ENCODE data around the gene GRIK5.
"Not testable (repeated sequence)": the region's sequence is repeated elsewhere in the genome, so short reads cannot be mapped to it uniquely, and the experiment has no call there.

Gene GRIK5

DNA sequence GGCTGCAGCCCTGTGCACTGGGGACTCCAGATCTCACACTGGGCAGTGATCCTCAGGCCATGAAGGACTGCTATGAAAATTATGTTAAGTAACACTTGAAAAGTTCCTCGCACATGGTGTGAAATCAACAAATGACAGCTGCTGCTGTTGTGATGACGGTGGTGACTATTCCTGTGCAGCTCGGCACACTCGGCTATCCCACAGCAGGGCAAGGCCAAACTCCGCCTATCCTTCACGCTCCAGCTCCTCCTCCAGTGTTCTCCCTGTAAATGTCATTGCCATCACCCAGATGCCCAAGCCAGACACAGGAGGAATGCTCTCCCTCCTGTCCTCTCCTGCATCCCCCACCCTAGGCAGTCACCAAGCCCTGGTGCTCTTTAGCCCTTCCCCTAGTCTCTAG lies 31.3 kb downstream of the GRIK5 start:
- TF ChIP-seq, protein P1, sequence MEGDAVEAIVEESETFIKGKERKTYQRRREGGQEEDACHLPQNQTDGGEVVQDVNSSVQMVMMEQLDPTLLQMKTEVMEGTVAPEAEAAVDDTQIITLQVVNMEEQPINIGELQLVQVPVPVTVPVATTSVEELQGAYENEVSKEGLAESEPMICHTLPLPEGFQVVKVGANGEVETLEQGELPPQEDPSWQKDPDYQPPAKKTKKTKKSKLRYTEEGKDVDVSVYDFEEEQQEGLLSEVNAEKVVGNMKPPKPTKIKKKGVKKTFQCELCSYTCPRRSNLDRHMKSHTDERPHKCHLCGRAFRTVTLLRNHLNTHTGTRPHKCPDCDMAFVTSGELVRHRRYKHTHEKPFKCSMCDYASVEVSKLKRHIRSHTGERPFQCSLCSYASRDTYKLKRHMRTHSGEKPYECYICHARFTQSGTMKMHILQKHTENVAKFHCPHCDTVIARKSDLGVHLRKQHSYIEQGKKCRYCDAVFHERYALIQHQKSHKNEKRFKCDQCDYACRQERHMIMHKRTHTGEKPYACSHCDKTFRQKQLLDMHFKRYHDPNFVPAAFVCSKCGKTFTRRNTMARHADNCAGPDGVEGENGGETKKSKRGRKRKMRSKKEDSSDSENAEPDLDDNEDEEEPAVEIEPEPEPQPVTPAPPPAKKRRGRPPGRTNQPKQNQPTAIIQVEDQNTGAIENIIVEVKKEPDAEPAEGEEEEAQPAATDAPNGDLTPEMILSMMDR (IDR thresholded peaks at IDR 0.05; ENCODE audit: low read length, missing control alignments) = no peak
- DNase-seq (ENCODE audit: low read depth) = no peak
- no peak overlapping the region for H3K4me3 ChIP-seq (replicated peaks; ENCODE audit: low read depth, low read length)

DNA sequence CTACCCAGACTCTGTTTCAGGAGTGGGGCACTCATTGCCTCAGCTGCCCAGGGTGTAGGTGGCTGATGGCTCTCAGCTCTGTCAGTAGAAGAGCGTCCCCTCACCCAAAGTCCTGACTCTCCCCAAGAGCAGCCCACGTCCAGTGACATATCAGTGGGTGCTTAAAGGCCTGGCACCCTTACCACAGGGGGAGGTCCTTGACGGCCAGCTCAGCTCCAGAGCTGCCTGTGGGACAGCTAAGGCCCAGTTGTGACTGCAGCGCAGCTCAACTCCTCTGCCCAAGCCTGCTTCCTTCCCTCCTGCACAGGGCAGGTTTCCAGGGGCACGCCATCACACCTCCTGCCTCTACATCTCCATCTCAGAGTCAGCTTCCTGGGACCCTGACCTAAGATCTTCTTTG lies 32.4 kb downstream of the GRIK5 start:
- H3K4me3 ChIP-seq (replicated peaks; ENCODE audit: low read depth, low read length) = no peak overlapping the region
- DNase-seq (ENCODE audit: low read depth) = no peak
- TF ChIP-seq, protein P1 (IDR thresholded peaks at IDR 0.05; ENCODE audit: low read length, missing control alignments) = no peak

DNA sequence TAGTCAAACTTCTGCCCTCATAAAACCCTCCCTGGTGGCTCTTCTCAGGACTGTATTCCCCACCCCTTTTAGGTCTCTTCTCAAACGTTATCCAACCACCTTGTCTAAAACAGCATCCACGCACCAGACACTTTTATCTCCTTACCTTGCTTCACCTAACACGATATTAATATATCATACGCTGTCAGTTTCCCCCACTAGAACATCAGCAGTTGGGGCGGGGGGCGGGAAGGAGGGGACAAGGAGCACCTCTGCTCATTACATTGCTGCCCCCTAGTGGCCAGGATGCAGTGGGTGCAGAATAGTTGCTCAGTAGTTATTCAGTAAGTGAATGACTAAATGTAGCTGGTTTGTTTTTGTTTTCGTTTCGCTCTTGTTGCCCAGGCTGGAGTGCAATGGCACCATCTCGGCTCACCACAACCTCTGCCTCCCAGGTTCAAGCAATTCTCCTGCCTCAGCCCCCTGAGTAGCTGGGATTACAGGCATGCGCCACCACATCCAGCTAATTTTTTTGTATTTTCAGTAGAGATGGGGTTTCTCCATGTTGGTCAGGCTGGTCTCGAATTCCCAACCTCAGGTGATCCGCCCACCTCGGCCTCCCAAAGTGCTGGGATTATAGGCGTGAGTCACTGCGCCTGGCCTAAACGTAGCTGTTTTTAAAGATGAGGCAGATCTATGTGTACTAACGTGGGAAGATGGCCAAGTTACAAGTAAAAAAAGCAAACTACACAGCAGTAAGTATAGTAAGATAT lies 35.2 kb downstream of the GRIK5 start:
- H3K4me3 ChIP-seq (replicated peaks; ENCODE audit: low read depth, low read length) = not testable (repeated sequence)
- TF ChIP-seq, protein P1 (IDR thresholded peaks at IDR 0.05; ENCODE audit: low read length, missing control alignments) = peak; percentile 88
- DNase-seq (ENCODE audit: low read depth) = peak; percentile 70

DNA sequence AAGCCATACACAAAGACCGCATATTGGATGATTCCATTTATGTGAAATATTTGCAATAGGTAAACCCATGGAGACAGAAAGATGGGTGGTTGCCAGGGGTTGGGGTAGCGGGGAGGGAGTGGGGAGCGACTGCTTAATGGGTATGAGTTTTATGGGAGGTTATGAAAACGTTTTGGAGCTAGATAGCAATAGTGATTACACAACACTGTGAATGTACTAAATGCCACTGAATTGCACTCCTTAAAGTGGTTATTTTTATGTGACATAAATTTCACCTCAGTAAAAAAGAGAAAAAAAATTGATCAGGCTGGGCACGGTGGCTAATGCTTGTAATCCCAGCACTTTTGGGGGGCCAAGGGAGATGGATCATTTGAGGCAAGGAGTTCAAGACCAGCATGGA lies 36.6 kb downstream of the GRIK5 start:
- H3K4me3 ChIP-seq (replicated peaks; ENCODE audit: low read depth, low read length) = no peak overlapping the region

DNA sequence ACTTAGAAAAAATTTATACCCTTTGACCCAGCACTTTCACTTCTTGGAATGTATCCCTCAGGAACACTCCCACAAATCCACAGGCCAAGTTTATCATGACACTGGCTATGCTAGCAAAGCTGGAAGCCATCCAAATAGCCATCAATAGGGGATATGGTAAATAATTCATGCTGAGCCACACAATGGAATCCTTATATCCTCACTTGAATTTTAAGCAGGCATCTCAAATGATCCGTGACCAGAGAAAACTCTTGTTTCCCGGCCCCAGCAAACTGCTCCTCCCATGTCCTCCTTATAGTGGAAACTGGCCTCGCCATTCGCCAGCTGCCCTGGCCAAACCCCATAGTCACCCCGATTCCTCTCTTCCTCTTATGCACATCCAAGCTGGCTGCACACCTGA lies 37.6 kb downstream of the GRIK5 start:
- no peak for DNase-seq (ENCODE audit: low read depth)
- H3K4me3 ChIP-seq (replicated peaks; ENCODE audit: low read depth, low read length) = no peak overlapping the region
- TF ChIP-seq, protein P1 (IDR thresholded peaks at IDR 0.05; ENCODE audit: low read length, missing control alignments) = no peak

More for the DNA sequence above, 36.6 kb downstream of the GRIK5 start:
- TF ChIP-seq, protein P1 (IDR thresholded peaks at IDR 0.05; ENCODE audit: low read length, missing control alignments) = no peak
- no peak for DNase-seq (ENCODE audit: low read depth)

DNA sequence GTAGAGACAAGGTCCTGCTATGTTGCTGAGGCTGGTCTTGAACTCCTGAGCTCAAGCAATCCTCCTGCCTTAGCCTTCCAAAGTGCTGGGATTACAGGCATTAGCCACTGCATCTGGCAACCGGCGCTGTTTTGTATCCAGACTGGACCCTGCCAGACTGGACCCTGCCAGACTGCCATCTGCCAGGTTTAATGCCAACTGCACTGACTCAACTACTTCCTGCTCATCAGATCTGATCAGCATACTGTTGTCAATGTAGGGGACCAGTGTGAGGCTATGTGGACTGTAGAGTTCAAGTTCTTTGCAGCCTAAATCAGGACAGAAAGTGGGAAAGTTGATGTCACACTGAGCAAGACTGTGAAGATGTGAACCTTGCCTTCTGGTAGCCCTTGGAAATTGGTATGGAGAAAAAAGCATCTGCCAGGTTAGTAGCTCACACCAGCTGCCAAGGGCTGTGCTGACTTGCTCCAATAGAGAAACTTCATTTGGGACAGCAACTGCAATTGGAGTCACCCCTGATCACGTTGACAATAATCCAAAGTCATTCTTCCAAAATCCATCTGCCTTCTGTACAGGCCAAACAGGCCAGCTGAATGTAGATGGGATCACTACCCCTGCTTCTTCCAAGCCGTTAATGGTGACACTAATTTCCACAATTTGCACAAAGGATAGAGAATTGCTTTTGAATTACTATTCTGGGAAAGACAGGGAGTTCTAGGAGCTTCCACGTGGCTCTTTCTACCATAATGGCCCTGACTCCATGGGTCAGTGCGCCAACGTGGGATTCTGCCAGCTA lies 39.2 kb downstream of the GRIK5 start:
- no peak overlapping the region for H3K4me3 ChIP-seq (replicated peaks; ENCODE audit: low read depth, low read length)
- no peak for DNase-seq (ENCODE audit: low read depth)
- TF ChIP-seq, protein P1 (IDR thresholded peaks at IDR 0.05; ENCODE audit: low read length, missing control alignments) = no peak

Measured in fibroblast of pulmonary artery (primary cell).